MM.1S (cell line): Measurements from ENCODE around the gene AQP3.
"Not testable (repeated sequence)": the region's sequence is repeated elsewhere in the genome, so short reads cannot be mapped to it uniquely, and the experiment has no call there.

ENCODE experiments used
- DNase-seq: peaks from one replicate; pipeline ENCODE4 v3.0.0-alpha.2; 2015
- H2AFZ ChIP-seq: fragments of 300-600 bp; sonication (generic); 2 replicates; pipeline ENCODE4 v1.6.0; 2016; ENCODE audit warnings: antibody characterized with exemption, low read length
- H3F3A ChIP-seq: fragments of 300-600 bp; sonication (generic); 2 replicates; pipeline ENCODE4 v1.6.1; 2016; ENCODE audit warnings: mild to moderate bottlenecking, antibody characterized with exemption, low read length, moderate library complexity, mixed read lengths; ENCODE audit not compliant: insufficient read depth
- H3K27ac ChIP-seq: fragments of 300-600 bp; sonication (generic); 2 replicates; pipeline ENCODE4 v1.5.1; 2016; ENCODE audit warnings: mild to moderate bottlenecking, low read length
- H3K27me3 ChIP-seq: fragments of 300-600 bp; sonication (generic); replicated peaks from 2 replicates; pipeline ENCODE4 v1.6.0; 2016; ENCODE audit warnings: low read length; ENCODE audit not compliant: insufficient read depth
- H3K36me3 ChIP-seq: fragments of 300-600 bp; sonication (generic); replicated peaks from 2 replicates; pipeline ENCODE4 v1.6.1; 2016; ENCODE audit warnings: mild to moderate bottlenecking, low read length, mixed read lengths; ENCODE audit not compliant: insufficient read depth
- H3K4me1 ChIP-seq: fragments of 300-600 bp; sonication (generic); 2 replicates; pipeline ENCODE4 v1.6.1; 2016; ENCODE audit warnings: low read length, mixed read lengths
- H3K4me2 ChIP-seq: fragments of 300-600 bp; sonication (generic); 2 replicates; pipeline ENCODE4 v1.6.0; 2016; ENCODE audit warnings: low read depth, low read length
- H3K4me3 ChIP-seq: fragments of 300-600 bp; sonication (generic); 2 replicates; pipeline ENCODE4 v1.5.1; 2016; ENCODE audit warnings: low read length, mixed read lengths
- H3K79me2 ChIP-seq: fragments of 300-600 bp; sonication (generic); 2 replicates; pipeline ENCODE4 v1.6.1; 2016; ENCODE audit warnings: mixed run types, low read length, mixed read lengths
- H3K9ac ChIP-seq: fragments of 300-600 bp; sonication (generic); 2 replicates; pipeline ENCODE4 v1.6.1; 2016; ENCODE audit warnings: low read length, mixed read lengths
- H3K9me2 ChIP-seq: fragments of 300-600 bp; sonication (generic); replicated peaks from 2 replicates; pipeline ENCODE4 v1.6.1; 2016; ENCODE audit warnings: mild to moderate bottlenecking, low read length, mixed read lengths; ENCODE audit not compliant: insufficient read depth
- H3K9me3 ChIP-seq: fragments of 300-600 bp; sonication (generic); replicated peaks from 2 replicates; pipeline ENCODE4 v1.6.1; 2016; ENCODE audit warnings: mild to moderate bottlenecking, low read length, mixed read lengths; ENCODE audit not compliant: insufficient read depth
- H4K20me1 ChIP-seq: fragments of 300-600 bp; sonication (generic); 2 replicates; pipeline ENCODE4 v1.6.1; 2016; ENCODE audit warnings: mild to moderate bottlenecking, low read length, moderate library complexity, mixed read lengths; ENCODE audit not compliant: insufficient read depth
- EZH2 ChIP-seq: fragments of 300-600 bp; sonication (generic); optimal IDR thresholded peaks from 2 replicates; pipeline ENCODE3; 2017; ENCODE audit warnings: low read depth, mild to moderate bottlenecking, antibody characterized with exemption, low read length, mixed read lengths
- EZH2phosphoT487 ChIP-seq: fragments of 300-600 bp; sonication (generic); IDR thresholded peaks from 2 replicates; pipeline ENCODE4 v1.6.1; 2018; ENCODE audit warnings: antibody characterized with exemption, low read length
- TF ChIP-seq, protein P1 (sequence below): fragments of 300-600 bp; sonication (generic); IDR thresholded peaks from 2 replicates; pipeline ENCODE4 v1.5.1; 2016; ENCODE audit warnings: antibody characterized with exemption, low read length, mixed read lengths

AQP3 gene

DNA sequence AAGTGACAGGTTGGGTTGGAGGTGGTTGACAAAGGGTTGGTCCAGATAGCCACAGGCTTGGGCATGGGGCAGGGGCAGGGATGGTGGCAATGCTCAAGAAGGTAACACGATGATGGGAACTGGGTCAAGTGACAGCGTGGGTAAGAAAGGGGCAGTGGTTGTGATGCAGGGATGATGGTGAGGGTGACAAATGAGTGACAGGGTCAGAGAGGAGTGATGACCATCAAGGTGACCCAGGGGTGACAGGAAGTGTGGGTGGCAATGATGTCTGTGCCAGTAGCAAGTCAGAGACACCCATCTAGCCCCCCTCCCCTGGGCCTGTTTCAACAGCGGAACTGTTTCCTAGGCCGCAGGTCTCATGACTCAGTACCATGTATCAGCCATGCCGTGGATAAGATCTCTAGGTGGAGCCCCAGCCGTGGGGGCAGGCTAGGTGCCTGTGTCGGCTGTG, 20.5 kb downstream of the AQP3 start:
- no peaks in the 10 kb centered on the region for H3K27me3 ChIP-seq
- no peaks in the 10 kb centered on the region for H3F3A ChIP-seq
- H3K4me3 ChIP-seq: no peak overlapping the region
- no peaks in the 10 kb centered on the region for H3K4me1 ChIP-seq
- H3K9me2 ChIP-seq: no peaks in the 10 kb centered on the region
- no peak overlapping the region for H2AFZ ChIP-seq
- H3K9me3 ChIP-seq: no peaks in the 10 kb centered on the region
- no peak overlapping the region for H3K4me2 ChIP-seq
- H4K20me1 ChIP-seq: no peaks in the 10 kb centered on the region
- H3K9ac ChIP-seq: no peak overlapping the region
- DNase-seq: no peak
- TF ChIP-seq, protein P1, sequence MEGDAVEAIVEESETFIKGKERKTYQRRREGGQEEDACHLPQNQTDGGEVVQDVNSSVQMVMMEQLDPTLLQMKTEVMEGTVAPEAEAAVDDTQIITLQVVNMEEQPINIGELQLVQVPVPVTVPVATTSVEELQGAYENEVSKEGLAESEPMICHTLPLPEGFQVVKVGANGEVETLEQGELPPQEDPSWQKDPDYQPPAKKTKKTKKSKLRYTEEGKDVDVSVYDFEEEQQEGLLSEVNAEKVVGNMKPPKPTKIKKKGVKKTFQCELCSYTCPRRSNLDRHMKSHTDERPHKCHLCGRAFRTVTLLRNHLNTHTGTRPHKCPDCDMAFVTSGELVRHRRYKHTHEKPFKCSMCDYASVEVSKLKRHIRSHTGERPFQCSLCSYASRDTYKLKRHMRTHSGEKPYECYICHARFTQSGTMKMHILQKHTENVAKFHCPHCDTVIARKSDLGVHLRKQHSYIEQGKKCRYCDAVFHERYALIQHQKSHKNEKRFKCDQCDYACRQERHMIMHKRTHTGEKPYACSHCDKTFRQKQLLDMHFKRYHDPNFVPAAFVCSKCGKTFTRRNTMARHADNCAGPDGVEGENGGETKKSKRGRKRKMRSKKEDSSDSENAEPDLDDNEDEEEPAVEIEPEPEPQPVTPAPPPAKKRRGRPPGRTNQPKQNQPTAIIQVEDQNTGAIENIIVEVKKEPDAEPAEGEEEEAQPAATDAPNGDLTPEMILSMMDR: no peak
- no peaks in the 10 kb centered on the region for H3K79me2 ChIP-seq
- H3K27ac ChIP-seq: no peak overlapping the region
- no peaks in the 10 kb centered on the region for H3K36me3 ChIP-seq

DNA sequence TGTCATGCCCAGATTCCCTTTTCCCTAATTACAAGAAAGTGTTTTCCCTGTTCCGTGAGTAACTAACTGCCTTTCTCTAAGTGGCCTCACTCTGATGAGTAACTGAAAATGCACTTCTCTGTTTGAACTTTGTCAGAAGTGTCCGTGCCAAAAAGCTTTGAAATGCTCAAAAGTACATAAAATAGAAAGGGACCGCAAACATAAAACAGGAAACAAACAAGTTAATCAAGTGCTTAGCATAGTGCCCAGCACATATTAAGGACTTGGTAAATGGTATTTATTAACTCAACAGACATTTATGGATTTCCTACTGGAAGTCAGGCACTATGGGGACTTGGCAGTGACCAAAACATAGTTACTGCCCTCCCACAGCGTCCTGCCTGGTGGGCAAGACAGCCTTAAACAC, 22.3 kb downstream of the AQP3 start:
- H3K4me2 ChIP-seq: no peak overlapping the region
- no peaks in the 10 kb centered on the region for H3F3A ChIP-seq
- H2AFZ ChIP-seq: no peak overlapping the region
- no peaks in the 10 kb centered on the region for H3K9me3 ChIP-seq
- no peak for DNase-seq
- no peaks in the 10 kb centered on the region for H3K4me1 ChIP-seq
- no peak overlapping the region for H3K9ac ChIP-seq
- no peak overlapping the region for H3K4me3 ChIP-seq
- no peaks in the 10 kb centered on the region for H3K9me2 ChIP-seq
- no peaks in the 10 kb centered on the region for H3K79me2 ChIP-seq
- no peaks in the 10 kb centered on the region for H3K27me3 ChIP-seq
- H3K36me3 ChIP-seq: no peaks in the 10 kb centered on the region
- TF ChIP-seq, protein P1: no peak
- no peak for TF ChIP-seq EZH2
- TF ChIP-seq EZH2phosphoT487: no peak
- no peaks in the 10 kb centered on the region for H4K20me1 ChIP-seq
- no peak overlapping the region for H3K27ac ChIP-seq

DNA sequence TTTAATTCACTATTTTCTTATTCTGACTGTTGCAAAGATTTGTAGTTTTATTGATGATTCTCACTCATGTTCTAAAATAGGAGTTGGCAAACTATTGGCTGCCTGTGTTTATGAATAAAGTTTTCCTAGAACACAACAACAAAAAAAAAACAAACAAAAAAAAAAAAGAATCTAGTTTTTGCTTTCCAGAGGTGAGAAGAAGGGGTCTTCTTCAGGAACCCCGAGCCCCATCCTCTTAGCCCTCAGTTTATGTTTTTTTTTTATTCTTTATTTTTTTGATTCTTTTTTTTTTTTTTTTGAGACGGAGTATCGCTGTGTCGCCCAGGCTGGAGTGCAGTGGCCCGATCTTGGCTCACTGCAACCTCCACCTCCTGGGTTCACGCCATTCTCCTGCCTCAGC, 22.9 kb downstream of the AQP3 start:
- H3K36me3 ChIP-seq, H3K4me1 ChIP-seq, H3K27me3 ChIP-seq, H3K4me2 ChIP-seq, DNase-seq, H3K79me2 ChIP-seq, H3K9me2 ChIP-seq, H4K20me1 ChIP-seq, H3K4me3 ChIP-seq, H2AFZ ChIP-seq, H3K9ac ChIP-seq, H3K27ac ChIP-seq, H3F3A ChIP-seq, H3K9me3 ChIP-seq: not testable (repeated sequence)

DNA sequence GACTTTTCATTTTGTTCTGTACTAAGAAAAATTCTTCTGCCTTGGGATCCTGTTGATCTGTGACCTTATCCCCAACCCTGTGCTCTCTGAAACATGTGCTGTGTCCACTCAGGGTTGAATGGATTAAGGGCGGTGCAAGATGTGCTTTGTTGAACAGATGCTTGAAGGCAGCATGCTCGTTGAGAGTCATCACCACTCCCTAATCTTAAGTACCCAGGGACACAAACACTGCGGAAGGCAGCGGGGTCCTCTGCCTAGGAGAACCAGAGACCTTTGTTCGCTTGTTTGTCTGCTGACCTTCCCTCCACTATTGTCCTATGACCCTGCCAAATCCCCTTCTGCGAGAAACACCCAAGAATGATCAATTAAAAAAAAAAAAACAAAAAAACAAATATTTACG, 23.4 kb downstream of the AQP3 start:
- not testable (repeated sequence) for H3K79me2 ChIP-seq, H3K9ac ChIP-seq, H3K9me2 ChIP-seq, H3K36me3 ChIP-seq, H3K9me3 ChIP-seq, H3F3A ChIP-seq, H2AFZ ChIP-seq, H3K27me3 ChIP-seq, DNase-seq, H4K20me1 ChIP-seq, H3K4me2 ChIP-seq, H3K4me3 ChIP-seq, H3K27ac ChIP-seq, H3K4me1 ChIP-seq
